Measurements from ENCODE around the gene ZNRF3. TPM values are rescaled to one million over a fixed set of nuclear protein-coding genes. Genes with fewer than 3 reads are reported as not detected.

Gene ZNRF3
- total RNA-seq, 2 experiments from 2014 or later, result 1.2 to 1.3 TPM

- no peaks in the 10 kb centered on the region for H3K4me1 Mint-ChIP-seq (ENCODE audit: low read depth)
- no peak for DNase-seq
- H3K9me3 Mint-ChIP-seq (ENCODE audit: insufficient read depth), result peaks cover 5% of the 10 kb centered on the region
- ChIA-PET POLR2A (no interaction called here), CTCF (no interaction called here)
- H3K4me3 Mint-ChIP-seq, result no peak overlapping the region
- no peak overlapping the region for H3K27ac Mint-ChIP-seq
- H3K36me3 Mint-ChIP-seq (ENCODE audit: low read depth), result peaks cover 3% of the 10 kb centered on the region
- no peak for ATAC-seq
- peaks cover 27% of the 10 kb centered on the region for H3K27me3 Mint-ChIP-seq (ENCODE audit: low read depth)
Measured at GRCh38 chr22:28983788-28984441, 100.5 kb downstream of the ZNRF3 start.

- POLR2A ChIA-PET, result no interaction called here
- CTCF ChIA-PET, result no interaction called here
- no peaks in the 10 kb centered on the region for H3K4me1 Mint-ChIP-seq (ENCODE audit: low read depth)
Measured at GRCh38 chr22:28984482-28985158, 101.2 kb downstream of the ZNRF3 start.

GRCh38 chr22:28985581-28986290 lies 102.4 kb downstream of the ZNRF3 start:
- Mint-ChIP-seq H3K27ac (no peak overlapping the region), H3K4me1 (ENCODE audit: low read depth) (no peaks in the 10 kb centered on the region), H3K36me3 (ENCODE audit: low read depth) (peaks cover 3% of the 10 kb centered on the region), H3K27me3 (ENCODE audit: low read depth) (peaks cover 17% of the 10 kb centered on the region), H3K9me3 (ENCODE audit: insufficient read depth) (peaks cover 5% of the 10 kb centered on the region), H3K4me3 (no peak overlapping the region)
- ChIA-PET CTCF (no interaction called here), POLR2A (no interaction called here)
- no peak for DNase-seq
- no peak for ATAC-seq

More at GRCh38 chr22:28984482-28985158, 101.2 kb downstream of the ZNRF3 start:
- H3K36me3 Mint-ChIP-seq (ENCODE audit: low read depth), result peaks cover 3% of the 10 kb centered on the region
- H3K4me3 Mint-ChIP-seq, result no peak overlapping the region
- ATAC-seq (no peak), DNase-seq (no peak)
- no peak overlapping the region for H3K27ac Mint-ChIP-seq
- peaks cover 22% of the 10 kb centered on the region for H3K27me3 Mint-ChIP-seq (ENCODE audit: low read depth)
- H3K9me3 Mint-ChIP-seq (ENCODE audit: insufficient read depth), result peaks cover 5% of the 10 kb centered on the region

GRCh38 chr22:28986366-28986765 lies 103.0 kb downstream of the ZNRF3 start:
- no peaks in the 10 kb centered on the region for H3K4me1 Mint-ChIP-seq (ENCODE audit: low read depth)
- ChIA-PET POLR2A (no interaction called here), CTCF (no interaction called here)
- peaks cover 5% of the 10 kb centered on the region for H3K9me3 Mint-ChIP-seq (ENCODE audit: insufficient read depth)
- no peak overlapping the region for H3K27ac Mint-ChIP-seq
- ATAC-seq (no peak), DNase-seq (no peak)
- peaks cover 14% of the 10 kb centered on the region for H3K27me3 Mint-ChIP-seq (ENCODE audit: low read depth)
- H3K4me3 Mint-ChIP-seq, result no peak overlapping the region
- H3K36me3 Mint-ChIP-seq (ENCODE audit: low read depth), result peaks cover 3% of the 10 kb centered on the region

- Mint-ChIP-seq H3K4me3 (no peak overlapping the region), H3K9me3 (ENCODE audit: insufficient read depth) (peaks cover 5% of the 10 kb centered on the region), H3K27me3 (ENCODE audit: low read depth) (peaks cover 13% of the 10 kb centered on the region), H3K4me1 (ENCODE audit: low read depth) (no peaks in the 10 kb centered on the region), H3K27ac (no peak overlapping the region), H3K36me3 (ENCODE audit: low read depth) (peaks cover 3% of the 10 kb centered on the region)
- ATAC-seq, result no peak
- DNase-seq, result no peak
- ChIA-PET POLR2A (no interaction called here), CTCF (no interaction called here)
Measured at GRCh38 chr22:28988457-28988856, 105.1 kb downstream of the ZNRF3 start.

- Mint-ChIP-seq H3K9me3 (ENCODE audit: insufficient read depth) (peaks cover 5% of the 10 kb centered on the region), H3K27ac (no peak overlapping the region), H3K36me3 (ENCODE audit: low read depth) (peaks cover 3% of the 10 kb centered on the region), H3K4me3 (no peak overlapping the region), H3K4me1 (ENCODE audit: low read depth) (no peaks in the 10 kb centered on the region), H3K27me3 (ENCODE audit: low read depth) (peaks cover 14% of the 10 kb centered on the region)
- DNase-seq, result no peak
- ChIA-PET CTCF (no interaction called here), POLR2A (no interaction called here)
- ATAC-seq, result no peak
Measured at GRCh38 chr22:28989035-28989464, 105.7 kb downstream of the ZNRF3 start.

GRCh38 chr22:28989484-28989883 lies 106.1 kb downstream of the ZNRF3 start:
- DNase-seq (no peak), ATAC-seq (no peak)
- Mint-ChIP-seq H3K36me3 (ENCODE audit: low read depth) (peaks cover 3% of the 10 kb centered on the region), H3K9me3 (ENCODE audit: insufficient read depth) (peaks cover 5% of the 10 kb centered on the region), H3K27ac (no peak overlapping the region), H3K27me3 (ENCODE audit: low read depth) (peaks cover 13% of the 10 kb centered on the region), H3K4me3 (no peak overlapping the region), H3K4me1 (ENCODE audit: low read depth) (no peaks in the 10 kb centered on the region)
- CTCF ChIA-PET, result no interaction called here
- POLR2A ChIA-PET, result no interaction called here

GRCh38 chr22:28989912-28990311 lies 106.5 kb downstream of the ZNRF3 start:
- no peak overlapping the region for H3K27ac Mint-ChIP-seq

GRCh38 chr22:28992565-28993356 lies 109.4 kb downstream of the ZNRF3 start:
- H3K36me3 Mint-ChIP-seq (ENCODE audit: low read depth), result no peaks in the 10 kb centered on the region
- H3K27me3 Mint-ChIP-seq (ENCODE audit: low read depth), result peaks cover 14% of the 10 kb centered on the region
- DNase-seq, result no peak
- ChIA-PET CTCF (interaction anchor here (1.1 kb wide), 1 partner anchor 137 kb away, joined by 3 read pairs; no protein-coding TSS in a partner anchor), POLR2A (no interaction called here)
- H3K9me3 Mint-ChIP-seq (ENCODE audit: insufficient read depth), result no peaks in the 10 kb centered on the region
- no peak overlapping the region for H3K4me3 Mint-ChIP-seq
- no peak for ATAC-seq
- H3K4me1 Mint-ChIP-seq (ENCODE audit: low read depth), result no peaks in the 10 kb centered on the region
- no peak overlapping the region for H3K27ac Mint-ChIP-seq

More at GRCh38 chr22:28989912-28990311, 106.5 kb downstream of the ZNRF3 start:
- DNase-seq (no peak), ATAC-seq (no peak)
- Mint-ChIP-seq H3K4me1 (ENCODE audit: low read depth) (no peaks in the 10 kb centered on the region), H3K36me3 (ENCODE audit: low read depth) (peaks cover 3% of the 10 kb centered on the region), H3K27me3 (ENCODE audit: low read depth) (peaks cover 13% of the 10 kb centered on the region), H3K9me3 (ENCODE audit: insufficient read depth) (peaks cover 5% of the 10 kb centered on the region), H3K4me3 (no peak overlapping the region)
- CTCF ChIA-PET, result no interaction called here
- POLR2A ChIA-PET, result no interaction called here

GRCh38 chr22:28994522-28994921 lies 111.2 kb downstream of the ZNRF3 start:
- CTCF ChIA-PET, result no interaction called here
- POLR2A ChIA-PET, result no interaction called here
- Mint-ChIP-seq H3K4me1 (ENCODE audit: low read depth) (no peaks in the 10 kb centered on the region), H3K36me3 (ENCODE audit: low read depth) (no peaks in the 10 kb centered on the region), H3K9me3 (ENCODE audit: insufficient read depth) (no peaks in the 10 kb centered on the region), H3K27me3 (ENCODE audit: low read depth) (peaks cover 14% of the 10 kb centered on the region), H3K4me3 (no peak overlapping the region), H3K27ac (no peak overlapping the region)
- ATAC-seq, result no peak
- no peak for DNase-seq

GRCh38 chr22:28995551-28995950 lies 112.2 kb downstream of the ZNRF3 start:
- POLR2A ChIA-PET, result no interaction called here
- peaks cover 16% of the 10 kb centered on the region for H3K27me3 Mint-ChIP-seq (ENCODE audit: low read depth)
- H3K4me1 Mint-ChIP-seq (ENCODE audit: low read depth), result no peaks in the 10 kb centered on the region

GRCh38 chr22:28997342-28997741 lies 114.0 kb downstream of the ZNRF3 start:
- Mint-ChIP-seq H3K9me3 (ENCODE audit: insufficient read depth) (no peaks in the 10 kb centered on the region), H3K27me3 (ENCODE audit: low read depth) (peaks cover 16% of the 10 kb centered on the region), H3K4me3 (no peak overlapping the region), H3K4me1 (ENCODE audit: low read depth) (no peaks in the 10 kb centered on the region), H3K36me3 (ENCODE audit: low read depth) (no peaks in the 10 kb centered on the region), H3K27ac (no peak overlapping the region)
- ATAC-seq (no peak), DNase-seq (no peak)
- ChIA-PET CTCF (no interaction called here), POLR2A (no interaction called here)

More at GRCh38 chr22:28995551-28995950, 112.2 kb downstream of the ZNRF3 start:
- Mint-ChIP-seq H3K4me3 (no peak overlapping the region), H3K9me3 (ENCODE audit: insufficient read depth) (no peaks in the 10 kb centered on the region), H3K27ac (no peak overlapping the region), H3K36me3 (ENCODE audit: low read depth) (no peaks in the 10 kb centered on the region)
- DNase-seq, result no peak
- no peak for ATAC-seq
- CTCF ChIA-PET, result no interaction called here
